Measurements from ENCODE around the gene MEGF11. TPM values are rescaled to one million over a fixed set of nuclear protein-coding genes. Genes with fewer than 3 reads are reported as not detected.

MEGF11 gene
- polyA plus RNA-seq, 3 donors: not detected

GRCh38 chr15:66276546-66276945, 23.0 kb upstream of the MEGF11 start:
- no peak overlapping the region for H3K4me3 Mint-ChIP-seq
- H3K27ac ChIP-seq (ENCODE audit: low read depth in 1 of 2, low read length in 2 of 2): no peak overlapping the region
- no peak for DNase-seq
- H3K27me3 Mint-ChIP-seq (ENCODE audit: low read depth in 3 of 3): peaks cover 2 to 8% (median 4%) of the 10 kb centered on the region in 3 donors
- peaks cover 6% of the 10 kb centered on the region for H3K4me1 Mint-ChIP-seq
- intact Hi-C loops (cut with micrococcal nuclease): no loop called here
- H3K4me2 ChIP-seq (replicated peaks; ENCODE audit: extremely low read depth, low read length, poor library complexity, severe bottlenecking): no peak overlapping the region
- H3K79me2 ChIP-seq (ENCODE audit: insufficient read depth, low read length): no peaks in the 10 kb centered on the region
- no peak overlapping the region for H3K4me3 ChIP-seq (replicated peaks in 1 of 3; ENCODE audit: low read depth in 2 of 3, low read length in 3 of 3)
- H3K4me1 ChIP-seq (ENCODE audit: control insufficient read depth in 1 of 2, insufficient read depth in 2 of 2, low read length in 2 of 2): no peaks in the 10 kb centered on the region
- no peaks in the 10 kb centered on the region for H3K36me3 ChIP-seq (replicated peaks in 1 of 2; ENCODE audit: control insufficient read depth in 1 of 2, insufficient read depth in 2 of 2, low read length in 2 of 2)
- 100% methylated on average over 1 of the region's 3 CpGs for WGBS (ENCODE audit: insufficient coverage)
- H4K20me1 ChIP-seq (ENCODE audit: insufficient read depth, low read length): no peaks in the 10 kb centered on the region
- no peak overlapping the region for H2AFZ ChIP-seq (ENCODE audit: insufficient read depth, low read depth, low read length, poor library complexity, severe bottlenecking)
- H3K27ac Mint-ChIP-seq: no peak overlapping the region
- H3K9me3 Mint-ChIP-seq: peaks cover 0 to 3% (median 0%) of the 10 kb centered on the region in 7 donors
- no peak overlapping the region for H3K9ac ChIP-seq (ENCODE audit: insufficient read depth, low read length, poor library complexity, severe bottlenecking)
- H3K27me3 ChIP-seq (ENCODE audit: control insufficient read depth in 2 of 2, insufficient read depth in 2 of 2, low read length in 2 of 2): no peaks in the 10 kb centered on the region
- H3K9me3 ChIP-seq (replicated peaks in 1 of 2; ENCODE audit: control insufficient read depth in 1 of 2, insufficient read depth in 1 of 2, low read length in 2 of 2): no peaks in the 10 kb centered on the region
- H3K36me3 Mint-ChIP-seq: no peaks in the 10 kb centered on the region
- TF ChIP-seq CTCF (IDR thresholded peaks at IDR 0.05): no peak

- H3K4me1 ChIP-seq (ENCODE audit: control insufficient read depth in 1 of 2, insufficient read depth in 2 of 2, low read length in 2 of 2): no peaks in the 10 kb centered on the region
- Mint-ChIP-seq H3K9me3 (peaks cover 0 to 3% (median 2%) of the 10 kb centered on the region in 7 donors), H3K27me3 (ENCODE audit: low read depth in 3 of 3) (peaks cover 2 to 8% (median 4%) of the 10 kb centered on the region in 3 donors), H3K4me1 (peaks cover 10% of the 10 kb centered on the region), H3K36me3 (no peaks in the 10 kb centered on the region), H3K27ac (no peak overlapping the region), H3K4me3 (no peak overlapping the region)
- H2AFZ ChIP-seq (ENCODE audit: insufficient read depth, low read depth, low read length, poor library complexity, severe bottlenecking): no peak overlapping the region
- no peaks in the 10 kb centered on the region for H3K79me2 ChIP-seq (ENCODE audit: insufficient read depth, low read length)
- no peak overlapping the region for H3K9ac ChIP-seq (ENCODE audit: insufficient read depth, low read length, poor library complexity, severe bottlenecking)
- H4K20me1 ChIP-seq (ENCODE audit: insufficient read depth, low read length): no peaks in the 10 kb centered on the region
- H3K36me3 ChIP-seq (replicated peaks in 1 of 2; ENCODE audit: control insufficient read depth in 1 of 2, insufficient read depth in 2 of 2, low read length in 2 of 2): no peaks in the 10 kb centered on the region
- no peaks in the 10 kb centered on the region for H3K27me3 ChIP-seq (ENCODE audit: control insufficient read depth in 2 of 2, insufficient read depth in 2 of 2, low read length in 2 of 2)
- no peak overlapping the region for H3K4me3 ChIP-seq (replicated peaks in 1 of 3; ENCODE audit: low read depth in 2 of 3, low read length in 3 of 3)
- intact Hi-C loops (cut with micrococcal nuclease): no loop called here
- no peak overlapping the region for H3K27ac ChIP-seq (ENCODE audit: low read depth in 1 of 2, low read length in 2 of 2)
- H3K9me3 ChIP-seq (replicated peaks in 1 of 2; ENCODE audit: control insufficient read depth in 1 of 2, insufficient read depth in 1 of 2, low read length in 2 of 2): no peaks in the 10 kb centered on the region
- no peak overlapping the region for H3K4me2 ChIP-seq (replicated peaks; ENCODE audit: extremely low read depth, low read length, poor library complexity, severe bottlenecking)
- DNase-seq: no peak
- TF ChIP-seq CTCF (IDR thresholded peaks at IDR 0.05): no peak
Measured at GRCh38 chr15:66275352-66275751, 21.8 kb upstream of the MEGF11 start.
